Measurements from ENCODE around the gene DGKB. TPM values are rescaled to one million over a fixed set of nuclear protein-coding genes. Genes with fewer than 3 reads are reported as not detected.

Gene DGKB
- total RNA-seq, 1 donor, result 0.36 TPM

GRCh38 chr7:14148974-14149373, 753.6 kb downstream of the DGKB start:
- no peak for TF ChIP-seq CTCF (IDR thresholded peaks at IDR 0.05; ENCODE audit: insufficient read depth, low read length)
- no peak for DNase-seq (ENCODE audit: low read depth)
- no peak overlapping the region for H3K4me3 ChIP-seq (ENCODE audit: low read depth, low read length)

DNA sequence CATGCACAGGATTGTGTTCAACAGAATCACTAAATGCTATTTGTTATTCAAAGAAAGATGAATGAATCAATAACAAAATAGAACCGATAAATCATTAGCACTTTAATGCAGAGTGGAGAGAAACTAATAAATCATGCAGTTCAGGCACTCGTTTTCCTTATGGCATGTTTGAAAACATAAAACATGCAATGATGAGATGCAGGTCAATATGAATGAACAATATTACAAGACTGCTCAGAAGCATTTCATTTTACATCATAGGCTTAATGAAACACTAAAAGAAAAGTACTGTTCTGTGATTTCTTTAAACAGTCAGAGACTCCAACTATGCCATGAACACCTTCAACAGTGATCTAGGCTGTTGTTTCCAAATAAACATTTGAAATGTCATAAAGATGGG, 755.0 kb downstream of the DGKB start:
- no peak overlapping the region for H3K4me3 ChIP-seq (ENCODE audit: low read depth, low read length)
- DNase-seq (ENCODE audit: low read depth), result no peak
- TF ChIP-seq CTCF (IDR thresholded peaks at IDR 0.05; ENCODE audit: insufficient read depth, low read length), result no peak

DNA sequence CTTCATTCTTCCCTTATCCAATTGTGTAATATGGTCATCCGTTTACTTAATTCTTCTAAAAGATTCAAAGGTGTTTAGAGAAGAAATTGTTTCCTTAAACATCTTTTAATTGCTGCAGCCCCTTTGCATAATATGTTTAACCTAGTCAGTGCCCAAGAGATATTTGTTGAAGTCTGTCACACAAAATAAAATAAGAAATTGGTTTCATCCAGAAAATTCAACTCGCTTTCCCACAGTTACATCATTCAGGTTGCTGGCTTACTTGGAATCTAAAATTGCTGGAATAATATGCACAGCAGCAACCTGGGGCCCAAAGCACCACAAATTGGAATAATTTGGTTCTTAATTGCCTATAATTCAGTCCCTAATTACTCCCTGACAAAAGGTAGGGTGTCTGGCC, 758.0 kb downstream of the DGKB start:
- TF ChIP-seq CTCF (IDR thresholded peaks at IDR 0.05; ENCODE audit: insufficient read depth, low read length), result no peak
- no peak overlapping the region for H3K4me3 ChIP-seq (ENCODE audit: low read depth, low read length)
- peak; percentile 5 for DNase-seq (ENCODE audit: low read depth)

DNA sequence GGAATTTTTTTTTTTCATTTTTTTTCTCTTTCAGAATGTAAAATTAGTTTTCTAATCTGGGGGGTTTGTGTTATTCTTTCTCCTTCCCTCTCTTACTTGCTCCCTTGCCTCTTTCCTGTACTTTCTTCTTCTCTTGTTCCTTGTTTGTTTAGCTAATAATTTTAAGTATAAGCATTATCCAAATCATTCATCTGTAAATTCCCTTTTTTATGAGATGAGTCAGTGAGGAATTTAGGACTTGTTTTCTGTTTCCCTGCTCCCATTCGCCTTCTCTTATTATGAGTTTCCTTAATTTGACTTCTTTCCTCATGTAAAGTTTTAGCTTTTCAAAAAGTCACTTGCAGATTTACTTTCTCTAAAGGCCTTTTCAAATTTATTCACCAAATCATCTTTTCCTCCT, 758.4 kb downstream of the DGKB start:
- no peak for DNase-seq (ENCODE audit: low read depth)

DNA sequence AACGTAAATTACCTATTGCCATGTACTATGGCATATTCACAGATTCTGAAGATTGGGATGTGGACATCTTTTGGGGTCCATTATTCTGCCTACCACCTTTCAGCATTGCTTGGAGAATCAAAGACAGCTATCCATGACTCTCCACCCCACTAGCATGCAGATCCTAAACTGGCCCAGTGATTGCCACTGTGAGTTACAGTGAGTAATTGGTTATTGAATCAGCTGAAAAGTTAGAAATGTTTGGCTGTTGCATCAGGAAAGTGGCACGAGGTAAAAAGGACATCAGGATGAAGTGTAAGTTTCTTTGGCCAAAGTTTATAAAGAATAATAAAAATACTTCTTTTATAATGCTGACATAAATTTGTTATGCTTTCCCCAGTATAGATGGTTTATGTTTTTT, 764.9 kb downstream of the DGKB start:
- TF ChIP-seq CTCF (IDR thresholded peaks at IDR 0.05; ENCODE audit: insufficient read depth, low read length), result no peak
- DNase-seq (ENCODE audit: low read depth), result peak; percentile 9
- no peak overlapping the region for H3K4me3 ChIP-seq (ENCODE audit: low read depth, low read length)

More for the DNA sequence above, 758.4 kb downstream of the DGKB start:
- no peak for TF ChIP-seq CTCF (IDR thresholded peaks at IDR 0.05; ENCODE audit: insufficient read depth, low read length)
- H3K4me3 ChIP-seq (ENCODE audit: low read depth, low read length), result no peak overlapping the region

- no peak for DNase-seq (ENCODE audit: low read depth)
- TF ChIP-seq CTCF (IDR thresholded peaks at IDR 0.05; ENCODE audit: insufficient read depth, low read length), result no peak
- no peak overlapping the region for H3K4me3 ChIP-seq (ENCODE audit: low read depth, low read length)
Measured at GRCh38 chr7:14133752-14134151, 768.8 kb downstream of the DGKB start.

- H3K4me3 ChIP-seq (ENCODE audit: low read depth, low read length), result no peak overlapping the region
- no peak for DNase-seq (ENCODE audit: low read depth)
- TF ChIP-seq CTCF (IDR thresholded peaks at IDR 0.05; ENCODE audit: insufficient read depth, low read length), result no peak
Measured at GRCh38 chr7:14125998-14126397, 776.6 kb downstream of the DGKB start.

Data from fibroblast of the aortic adventitia (primary cell).